ENCODE results near the gene UBL3. TPM values are rescaled to one million over a fixed set of nuclear protein-coding genes. Genes with fewer than 3 reads are reported as not detected.

The UBL3 gene
- total RNA-seq, 4 donors from 2014 or later: 23.4 to 35.0 (median 33.3) TPM

DNA sequence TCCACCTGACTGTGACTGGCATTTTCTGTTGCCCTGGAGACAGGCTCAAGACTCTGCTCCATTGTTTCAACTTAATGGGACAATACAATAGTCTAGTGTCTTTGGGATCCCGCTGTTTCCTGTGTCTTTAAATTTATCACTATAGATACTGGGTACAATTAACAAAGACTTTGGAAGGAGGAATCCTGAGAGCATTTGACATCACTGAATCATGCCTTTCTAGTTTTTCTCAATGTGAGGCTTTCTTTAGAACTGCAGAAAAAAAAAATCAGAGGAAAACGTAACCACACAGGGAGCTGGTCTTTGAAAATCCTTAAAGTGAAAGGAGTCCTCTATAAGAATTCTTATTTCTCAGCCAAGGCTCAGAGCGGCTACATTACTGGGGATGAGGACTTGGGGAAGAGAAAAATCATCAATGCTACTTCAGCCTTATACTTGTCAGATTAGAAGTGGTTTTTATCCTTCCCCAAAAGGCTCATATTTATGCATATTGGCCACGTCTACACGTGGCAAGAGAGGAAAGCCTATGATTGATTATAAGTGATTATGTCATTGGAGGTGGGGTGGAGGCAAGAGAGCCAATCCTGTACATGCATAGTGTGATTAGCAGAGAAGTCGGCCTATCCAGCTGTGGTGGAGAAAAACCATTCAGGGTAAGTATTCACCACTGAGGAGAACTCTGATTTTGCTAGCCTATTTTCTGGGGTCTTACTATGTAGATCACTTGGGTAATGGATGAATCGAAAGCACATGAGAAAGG, 34.4 kb upstream of the UBL3 start:
- no peak overlapping the region for H3K4me3 ChIP-seq
- H3K36me3 ChIP-seq: no peaks in the 10 kb centered on the region
- 31 to 35% methylated on average over 7 of the region's 7 CpGs for WGBS, 2 donors
- no peaks in the 10 kb centered on the region for H3K27me3 ChIP-seq
- H3K27ac ChIP-seq: peak overlapping the region in 2 of 4 donors; percentile 51 to 72
- no peak for DNase-seq (ENCODE audit: low spot score in 2 of 2)
- H3K9me3 ChIP-seq: no peaks in the 10 kb centered on the region
- peaks cover 0 to 35% (median 5%) of the 10 kb centered on the region in 4 donors for H3K4me1 ChIP-seq
- TF ChIP-seq, protein P1, sequence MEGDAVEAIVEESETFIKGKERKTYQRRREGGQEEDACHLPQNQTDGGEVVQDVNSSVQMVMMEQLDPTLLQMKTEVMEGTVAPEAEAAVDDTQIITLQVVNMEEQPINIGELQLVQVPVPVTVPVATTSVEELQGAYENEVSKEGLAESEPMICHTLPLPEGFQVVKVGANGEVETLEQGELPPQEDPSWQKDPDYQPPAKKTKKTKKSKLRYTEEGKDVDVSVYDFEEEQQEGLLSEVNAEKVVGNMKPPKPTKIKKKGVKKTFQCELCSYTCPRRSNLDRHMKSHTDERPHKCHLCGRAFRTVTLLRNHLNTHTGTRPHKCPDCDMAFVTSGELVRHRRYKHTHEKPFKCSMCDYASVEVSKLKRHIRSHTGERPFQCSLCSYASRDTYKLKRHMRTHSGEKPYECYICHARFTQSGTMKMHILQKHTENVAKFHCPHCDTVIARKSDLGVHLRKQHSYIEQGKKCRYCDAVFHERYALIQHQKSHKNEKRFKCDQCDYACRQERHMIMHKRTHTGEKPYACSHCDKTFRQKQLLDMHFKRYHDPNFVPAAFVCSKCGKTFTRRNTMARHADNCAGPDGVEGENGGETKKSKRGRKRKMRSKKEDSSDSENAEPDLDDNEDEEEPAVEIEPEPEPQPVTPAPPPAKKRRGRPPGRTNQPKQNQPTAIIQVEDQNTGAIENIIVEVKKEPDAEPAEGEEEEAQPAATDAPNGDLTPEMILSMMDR (IDR thresholded peaks at IDR 0.05): no peak
- TF ChIP-seq POLR2A (IDR thresholded peaks at IDR 0.05): no peak
- no peak for TF ChIP-seq EP300 (IDR thresholded peaks at IDR 0.05)

DNA sequence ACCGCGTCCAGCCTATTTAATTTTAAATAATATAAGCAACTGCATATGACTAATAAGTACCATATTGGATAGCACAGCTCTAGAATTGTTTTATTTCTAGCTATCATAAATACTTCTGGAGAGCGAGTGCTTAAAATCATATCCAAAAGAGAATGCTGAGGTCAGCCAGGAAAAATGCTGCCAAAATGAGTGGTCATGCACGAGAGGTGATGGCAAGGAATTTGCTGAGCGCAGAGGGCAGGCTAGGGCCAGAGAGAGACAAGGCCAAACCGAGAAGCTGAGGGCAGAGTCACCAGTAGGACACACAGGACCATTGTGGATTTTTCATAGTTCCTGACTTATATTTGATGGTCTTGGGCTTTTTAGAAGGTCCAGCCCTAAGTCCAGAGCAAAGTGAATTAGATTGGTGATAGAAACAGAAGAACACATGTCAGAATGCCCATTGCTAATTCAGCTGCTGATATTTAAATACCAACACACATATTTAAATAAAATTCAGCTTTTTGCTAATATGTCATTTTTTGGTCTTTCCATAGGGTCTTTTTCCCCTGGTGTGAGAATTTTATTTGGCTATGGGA, 33.6 kb upstream of the UBL3 start:
- Histone ChIP-seq H3K4me3 (no peak overlapping the region), H3K4me1 (peaks cover 0 to 35% (median 5%) of the 10 kb centered on the region in 4 donors), H3K27me3 (no peaks in the 10 kb centered on the region), H3K36me3 (no peaks in the 10 kb centered on the region), H3K27ac (peak overlapping the region in 2 of 4 donors; percentile 51 to 72), H3K9me3 (no peaks in the 10 kb centered on the region)
- 28 to 29% methylated on average over 6 of the region's 6 CpGs for WGBS, 2 donors
- DNase-seq (ENCODE audit: low spot score in 2 of 2): no peak
- TF ChIP-seq EP300 (IDR thresholded peaks at IDR 0.05): no peak
- TF ChIP-seq, protein P1 (IDR thresholded peaks at IDR 0.05): no peak
- TF ChIP-seq POLR2A (IDR thresholded peaks at IDR 0.05): no peak

DNA sequence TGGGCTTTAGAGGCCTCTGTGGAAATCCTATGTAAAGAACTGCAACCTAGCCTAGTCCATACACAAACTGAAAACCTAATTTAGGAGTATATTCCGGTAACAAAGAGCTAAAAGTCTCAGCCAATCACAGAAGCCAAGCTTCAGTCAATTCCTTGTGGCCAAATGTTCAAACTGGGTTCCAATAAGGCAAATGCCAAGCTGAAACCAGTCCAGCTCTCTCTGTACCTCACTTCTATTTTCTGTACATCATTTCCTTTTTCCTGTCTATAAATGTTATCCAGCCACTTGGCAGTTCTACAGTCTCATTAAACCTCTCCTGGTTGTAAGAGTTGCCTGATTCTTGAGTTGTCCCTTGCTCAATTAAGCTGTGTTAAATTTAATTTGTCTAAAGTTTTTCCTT, 31.7 kb upstream of the UBL3 start:
- no peak for TF ChIP-seq EP300 (IDR thresholded peaks at IDR 0.05)
- TF ChIP-seq, protein P1 (IDR thresholded peaks at IDR 0.05): no peak
- no peak for TF ChIP-seq POLR2A (IDR thresholded peaks at IDR 0.05)
- Histone ChIP-seq H3K4me3 (no peak overlapping the region), H3K27me3 (no peaks in the 10 kb centered on the region), H3K36me3 (no peaks in the 10 kb centered on the region), H3K4me1 (peaks cover 0 to 20% (median 2%) of the 10 kb centered on the region in 4 donors), H3K27ac (no peak overlapping the region), H3K9me3 (no peaks in the 10 kb centered on the region)
- WGBS, 2 donors: 0 to 62% methylated on average over 1 of the region's 1 CpG
- DNase-seq (ENCODE audit: low spot score in 2 of 2): no peak

DNA sequence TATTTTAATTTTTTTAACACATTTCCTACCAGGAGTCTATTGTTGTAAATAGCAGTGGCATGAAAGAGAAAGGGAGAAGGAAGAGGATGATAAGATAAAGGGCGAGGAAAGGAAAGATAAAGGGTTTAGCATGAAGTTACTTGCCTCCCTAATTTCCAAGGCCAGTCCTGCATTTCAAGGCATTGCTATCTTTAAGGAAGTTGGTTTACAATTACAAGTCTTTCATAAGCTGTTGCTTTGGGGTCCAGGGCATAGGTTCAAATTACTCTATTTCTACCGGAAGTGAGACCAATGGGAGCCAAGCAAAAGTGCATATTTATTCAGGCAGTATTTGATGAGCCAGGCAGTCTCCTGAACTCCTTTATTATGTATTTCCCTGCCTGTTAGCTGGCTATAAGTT, 27.7 kb upstream of the UBL3 start:
- no peaks in the 10 kb centered on the region for H3K9me3 ChIP-seq
- H3K27me3 ChIP-seq: no peaks in the 10 kb centered on the region
- no peaks in the 10 kb centered on the region for H3K4me1 ChIP-seq
- TF ChIP-seq, protein P1 (IDR thresholded peaks at IDR 0.05): no peak
- TF ChIP-seq POLR2A (IDR thresholded peaks at IDR 0.05) (no peak), EP300 (IDR thresholded peaks at IDR 0.05) (no peak)
- DNase-seq (ENCODE audit: low spot score in 2 of 2): no peak
- no peak overlapping the region for H3K4me3 ChIP-seq
- WGBS, 2 donors: 54 to 56% methylated on average over 2 of the region's 2 CpGs
- H3K27ac ChIP-seq: no peak overlapping the region
- no peaks in the 10 kb centered on the region for H3K36me3 ChIP-seq

DNA sequence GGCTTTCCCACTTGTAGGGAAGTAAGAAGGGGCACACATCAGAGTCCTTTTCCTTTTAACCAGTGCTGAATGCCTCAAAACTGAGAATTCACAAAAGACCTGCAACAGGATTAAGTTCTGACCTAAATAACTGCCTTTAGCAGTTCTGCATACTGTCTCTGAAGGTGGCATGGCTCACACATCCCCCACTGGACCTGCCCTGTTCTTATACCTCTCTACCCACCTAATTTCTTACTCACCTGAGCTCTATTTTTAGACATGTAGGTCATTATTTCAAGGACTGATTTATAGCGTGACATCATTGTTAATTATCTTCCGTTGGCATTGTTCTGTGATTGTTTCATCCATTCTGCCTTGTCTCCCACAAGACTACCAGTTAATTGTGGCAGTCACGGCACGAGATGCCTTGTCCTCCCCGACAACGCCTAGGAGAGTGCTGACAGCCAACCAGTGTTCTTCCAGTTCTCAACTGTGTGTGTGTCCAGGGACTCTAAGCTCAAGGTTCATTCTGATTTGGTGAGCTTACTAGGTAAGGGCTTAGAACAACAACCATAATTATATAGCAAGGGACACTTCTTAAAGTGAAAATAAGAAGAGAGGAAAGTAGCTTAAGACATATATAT, 27.1 kb upstream of the UBL3 start:
- no peak overlapping the region for H3K4me3 ChIP-seq
- H3K27ac ChIP-seq: no peak overlapping the region
- H3K27me3 ChIP-seq: no peaks in the 10 kb centered on the region
- H3K9me3 ChIP-seq: no peaks in the 10 kb centered on the region
- no peaks in the 10 kb centered on the region for H3K4me1 ChIP-seq
- DNase-seq (ENCODE audit: low spot score in 2 of 2): no peak
- 55 to 66% methylated on average over 6 of the region's 6 CpGs for WGBS, 2 donors
- TF ChIP-seq POLR2A (IDR thresholded peaks at IDR 0.05) (no peak), EP300 (IDR thresholded peaks at IDR 0.05) (no peak)
- TF ChIP-seq, protein P1 (IDR thresholded peaks at IDR 0.05): no peak
- no peaks in the 10 kb centered on the region for H3K36me3 ChIP-seq

Measured in tibial nerve (tissue), 4 donors.